CD4-positive, alpha-beta T cell treated with Interleukin-17A for 1 hour (primary cell): ENCODE results near the gene RPRM.
"Not testable (repeated sequence)": the region's sequence is repeated elsewhere in the genome, so short reads cannot be mapped to it uniquely, and the experiment has no call there.

ENCODE experiments used
- DNase-seq: peaks from one replicate; pipeline ENCODE4 v3.0.0-alpha.2; 2020

The RPRM gene

GRCh38 chr2:153455403-153455802 is 23.2 kb downstream of the RPRM start:
- DNase-seq: no peak

DNA sequence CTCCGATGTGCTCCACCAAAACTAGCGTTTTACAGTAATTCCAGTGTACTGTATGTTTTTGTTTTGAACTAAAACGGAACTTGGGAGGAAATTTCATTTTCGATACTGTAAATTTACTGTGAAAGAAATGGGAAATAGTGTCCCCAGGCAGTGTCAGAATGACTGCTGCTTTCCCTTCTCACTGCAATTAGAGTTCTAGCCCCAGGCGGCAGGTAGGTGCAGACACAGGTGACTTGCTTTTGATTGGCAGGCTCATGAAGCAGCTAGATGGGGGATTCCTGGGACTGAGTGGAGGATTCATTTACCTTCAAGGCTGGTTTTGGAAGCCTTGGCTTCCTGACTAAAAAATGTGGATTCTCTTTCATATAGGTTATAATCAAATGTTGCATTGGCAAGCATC is 27.0 kb downstream of the RPRM start:
- no peak for DNase-seq

DNA sequence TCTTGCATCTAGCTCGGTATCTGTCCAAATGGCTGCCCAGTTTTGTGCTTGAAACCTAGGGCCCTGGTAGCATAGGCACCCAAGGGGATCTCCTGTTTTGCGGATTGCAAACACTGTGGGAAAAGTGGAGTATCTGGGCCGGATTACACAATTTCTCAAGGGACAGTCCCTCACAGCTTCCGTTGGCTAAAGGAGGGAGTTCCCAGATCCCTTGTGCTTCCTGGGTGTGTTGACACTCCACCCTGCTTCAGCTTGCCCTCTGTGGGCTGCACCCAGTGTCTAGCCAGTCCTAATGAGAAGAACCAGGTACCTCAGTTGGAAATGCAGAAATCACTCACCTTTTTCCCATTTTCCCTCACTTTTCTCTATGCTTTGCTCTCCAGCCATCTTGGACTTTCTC is 35.5 kb downstream of the RPRM start:
- DNase-seq: no peak

DNA sequence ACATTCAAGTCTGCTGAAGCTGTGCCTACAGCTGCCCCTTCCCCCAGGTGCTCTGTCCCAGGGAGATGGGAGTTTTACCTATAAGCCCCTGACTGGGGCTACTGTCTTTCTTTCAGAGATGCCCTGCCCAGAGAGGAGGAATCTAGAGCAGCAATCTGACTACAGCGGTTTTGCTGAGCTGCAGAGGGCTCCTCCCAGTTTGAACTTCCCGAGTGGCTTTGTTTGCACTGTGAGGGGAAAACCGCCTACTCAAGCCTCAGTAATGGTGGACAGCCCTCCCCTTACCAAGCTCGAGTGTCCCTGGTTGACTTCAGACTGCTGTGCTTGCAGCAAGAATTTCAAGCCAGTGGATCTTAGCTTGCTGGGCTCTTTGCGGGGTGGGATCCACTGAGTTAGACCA is 35.9 kb downstream of the RPRM start:
- not testable (repeated sequence) for DNase-seq

DNA sequence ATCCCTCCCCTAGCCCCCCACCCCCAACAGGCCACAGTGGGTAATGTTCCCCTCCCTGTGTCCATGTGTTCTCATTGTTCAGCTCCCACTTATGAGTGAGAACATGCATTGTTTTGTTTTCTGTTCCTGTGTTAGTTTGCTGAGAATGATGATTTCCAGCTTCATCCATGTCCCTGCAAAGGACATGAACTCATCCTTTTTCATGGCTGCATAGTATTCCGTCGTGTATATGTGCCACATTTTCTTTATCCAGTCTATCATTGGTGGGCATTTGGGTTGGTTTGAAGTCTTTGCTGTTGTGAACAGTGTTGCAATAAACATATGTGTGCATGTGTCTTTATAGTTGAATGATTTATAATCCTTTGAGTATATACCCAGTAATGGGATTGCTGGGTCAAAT is 38.5 kb downstream of the RPRM start:
- not testable (repeated sequence) for DNase-seq

GRCh38 chr2:153433403-153433802 is 45.2 kb downstream of the RPRM start:
- DNase-seq: no peak

DNA sequence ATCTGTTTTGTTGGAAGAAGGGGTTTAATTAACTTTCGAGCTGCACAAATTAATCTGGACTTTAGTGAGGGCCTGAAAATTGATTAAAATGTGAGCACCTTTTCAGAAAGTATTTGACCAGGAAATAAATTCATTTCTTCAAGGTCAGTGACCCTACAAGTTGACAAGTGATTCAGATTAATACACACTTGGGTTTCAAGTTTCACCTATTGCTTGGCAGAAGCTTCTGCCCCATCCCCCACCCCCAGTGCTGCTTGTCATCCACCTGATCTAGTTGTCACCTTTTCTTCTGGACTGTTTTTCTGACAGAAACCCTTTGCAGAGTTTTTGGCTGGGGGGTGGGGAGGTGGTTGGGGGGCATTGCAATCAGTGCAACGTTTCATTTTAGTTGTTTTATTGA is 46.2 kb downstream of the RPRM start:
- DNase-seq: no peak

DNA sequence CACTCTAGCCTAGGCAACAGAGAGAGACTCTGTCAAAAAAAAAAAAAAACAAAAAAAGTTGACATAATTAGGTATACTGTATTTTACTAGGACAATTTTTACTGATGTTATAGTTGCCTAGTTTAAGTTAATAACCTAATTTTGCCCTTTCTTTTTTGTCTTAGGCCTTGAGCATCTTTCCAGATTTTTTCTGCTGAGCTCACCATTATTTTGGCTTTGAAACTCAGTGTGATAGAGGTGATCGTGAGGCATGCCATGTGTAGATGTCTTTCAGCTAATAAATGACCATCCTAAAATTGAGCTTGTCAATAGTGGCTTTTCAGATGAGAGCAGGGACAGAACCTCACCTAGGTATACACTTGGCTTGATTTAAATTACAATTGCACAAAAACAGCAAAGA is 47.4 kb downstream of the RPRM start:
- no peak for DNase-seq
